Type B pancreatic cell (in vitro differentiated cells): ENCODE data around the gene WDR4. TPM values are rescaled to one million over a fixed set of nuclear protein-coding genes. Genes with fewer than 3 reads are reported as not detected.
"Not testable (repeated sequence)": the region's sequence is repeated elsewhere in the genome, so short reads cannot be mapped to it uniquely, and the experiment has no call there.

ENCODE experiments used
- DNase-seq: peaks from one replicate; pipeline ENCODE4 v3.0.0; 2021; ENCODE audit warnings: mixed read lengths; ENCODE audit not compliant: unreplicated experiment; ENCODE audit errors: extremely low spot score
- H3K27ac Mint-ChIP-seq: 2 replicates; pipeline ENCODE4 v1.8.0; 2021; ENCODE audit warnings: mild to moderate bottlenecking, mixed read lengths
- H3K27me3 Mint-ChIP-seq: 2 replicates; pipeline ENCODE4 v1.8.0; 2021; ENCODE audit warnings: mixed read lengths
- H3K36me3 Mint-ChIP-seq: 2 replicates; pipeline ENCODE4 v1.8.0; 2021; ENCODE audit warnings: mixed read lengths
- H3K4me1 Mint-ChIP-seq: one replicate; pipeline ENCODE4 v1.8.0; 2021; ENCODE audit warnings: mixed read lengths; ENCODE audit not compliant: unreplicated experiment
- H3K4me3 Mint-ChIP-seq: 2 replicates; pipeline ENCODE4 v1.8.0; 2021; ENCODE audit warnings: mild to moderate bottlenecking, mixed read lengths
- H3K9me3 Mint-ChIP-seq: 2 replicates; pipeline ENCODE4 v1.8.0; 2021; ENCODE audit warnings: mixed read lengths
- CTCF ChIP-seq: fragments of 200-600 bp; sonication (generic); conservative IDR thresholded peaks from 2 replicates; pipeline ENCODE4 v1.5.0; 2021; ENCODE audit warnings: antibody characterized with exemption, mild to moderate bottlenecking
- total RNA-seq: library from RNA; stranded (reverse); gene quantifications from 2 replicates; pipeline ENCODE4 v1.2.1, GENCODE V29; 2021; ENCODE audit warnings: low replicate concordance

Gene WDR4
- total RNA-seq, 1 donor from 2014 or later = 25.6 TPM

GRCh38 chr21:42841156-42841915, 38.0 kb downstream of the WDR4 start:
- H3K27me3 Mint-ChIP-seq = no peaks in the 10 kb centered on the region
- H3K9me3 Mint-ChIP-seq = no peaks in the 10 kb centered on the region
- no peak overlapping the region for H3K27ac Mint-ChIP-seq
- no peak for TF ChIP-seq CTCF
- peaks cover 3% of the 10 kb centered on the region for H3K36me3 Mint-ChIP-seq
- peak; percentile 45 for DNase-seq
- H3K4me3 Mint-ChIP-seq = no peak overlapping the region
- no peaks in the 10 kb centered on the region for H3K4me1 Mint-ChIP-seq

GRCh38 chr21:42840411-42841155, 38.8 kb downstream of the WDR4 start:
- Mint-ChIP-seq H3K4me1 (no peaks in the 10 kb centered on the region), H3K36me3 (peaks cover 3% of the 10 kb centered on the region), H3K9me3 (no peaks in the 10 kb centered on the region), H3K27ac (no peak overlapping the region), H3K4me3 (no peak overlapping the region), H3K27me3 (no peaks in the 10 kb centered on the region)
- no peak for TF ChIP-seq CTCF
- no peak for DNase-seq

- H3K27me3 Mint-ChIP-seq = no peaks in the 10 kb centered on the region
- H3K4me1 Mint-ChIP-seq = no peaks in the 10 kb centered on the region
- H3K36me3 Mint-ChIP-seq = peaks cover 3% of the 10 kb centered on the region
- TF ChIP-seq CTCF = no peak
- H3K9me3 Mint-ChIP-seq = no peaks in the 10 kb centered on the region
- no peak overlapping the region for H3K4me3 Mint-ChIP-seq
- no peak overlapping the region for H3K27ac Mint-ChIP-seq
- peak; percentile 62 for DNase-seq
Observed at GRCh38 chr21:42839271-42840231, 39.8 kb downstream of the WDR4 start.

- H3K27me3 Mint-ChIP-seq, DNase-seq, H3K36me3 Mint-ChIP-seq, H3K27ac Mint-ChIP-seq, H3K4me1 Mint-ChIP-seq, H3K4me3 Mint-ChIP-seq, H3K9me3 Mint-ChIP-seq: not testable (repeated sequence)
Observed at GRCh38 chr21:42838212-42838690, 41.1 kb downstream of the WDR4 start.

- no peak overlapping the region for H3K4me3 Mint-ChIP-seq
- no peaks in the 10 kb centered on the region for H3K9me3 Mint-ChIP-seq
- DNase-seq = peak; percentile 65
- no peak overlapping the region for H3K27ac Mint-ChIP-seq
- peaks cover 9% of the 10 kb centered on the region for H3K27me3 Mint-ChIP-seq
- no peaks in the 10 kb centered on the region for H3K36me3 Mint-ChIP-seq
- TF ChIP-seq CTCF = no peak
- H3K4me1 Mint-ChIP-seq = peaks cover 8% of the 10 kb centered on the region
Observed at GRCh38 chr21:42837421-42838211, 41.7 kb downstream of the WDR4 start.
